ENCODE data around the gene BRWD1.
"Not testable (repeated sequence)": the region's sequence is repeated elsewhere in the genome, so short reads cannot be mapped to it uniquely, and the experiment has no call there.

The BRWD1 gene

GRCh38 chr21:39282911-39283310 is 30.5 kb downstream of the BRWD1 start:
- no peak for DNase-seq (ENCODE audit: low read depth in 2 of 2)

- DNase-seq (ENCODE audit: low read depth in 2 of 2) = no peak
Observed at GRCh38 chr21:39281853-39282252, 31.6 kb downstream of the BRWD1 start.

GRCh38 chr21:39281207-39281606 is 32.2 kb downstream of the BRWD1 start:
- DNase-seq (ENCODE audit: low read depth in 2 of 2) = no peak

- no peak for DNase-seq (ENCODE audit: low read depth in 2 of 2)
Observed at GRCh38 chr21:39269620-39270019, 43.8 kb downstream of the BRWD1 start.

GRCh38 chr21:39265603-39266002 is 47.8 kb downstream of the BRWD1 start:
- no peak for DNase-seq (ENCODE audit: low read depth in 2 of 2)

GRCh38 chr21:39263372-39263771 is 50.1 kb downstream of the BRWD1 start:
- DNase-seq (ENCODE audit: low read depth in 2 of 2) = no peak

- DNase-seq (ENCODE audit: low read depth in 2 of 2) = no peak
Observed at GRCh38 chr21:39258207-39258606, 55.2 kb downstream of the BRWD1 start.

GRCh38 chr21:39251326-39251725 is 62.1 kb downstream of the BRWD1 start:
- DNase-seq (ENCODE audit: low read depth in 2 of 2) = no peak

- no peak for DNase-seq (ENCODE audit: low read depth in 2 of 2)
Observed at GRCh38 chr21:39238275-39238674, 75.2 kb downstream of the BRWD1 start.

- no peak for DNase-seq (ENCODE audit: low read depth in 2 of 2)
Observed at GRCh38 chr21:39232861-39233291, 80.6 kb downstream of the BRWD1 start.

GRCh38 chr21:39224930-39225329 is 88.5 kb downstream of the BRWD1 start:
- DNase-seq (ENCODE audit: low read depth in 2 of 2) = no peak

- no peak for DNase-seq (ENCODE audit: low read depth in 2 of 2)
Observed at GRCh38 chr21:39221997-39222486, 91.4 kb downstream of the BRWD1 start.

GRCh38 chr21:39221282-39221996 is 92.0 kb downstream of the BRWD1 start:
- DNase-seq (ENCODE audit: low read depth in 2 of 2) = no peak

- not testable (repeated sequence) for DNase-seq (ENCODE audit: low read depth in 2 of 2)
Observed at GRCh38 chr21:39220875-39221274, 92.6 kb downstream of the BRWD1 start.

GRCh38 chr21:39220150-39220549 is 93.3 kb downstream of the BRWD1 start:
- DNase-seq (ENCODE audit: low read depth in 2 of 2) = no peak

- no peak for DNase-seq (ENCODE audit: low read depth in 2 of 2)
Observed at GRCh38 chr21:39218082-39218409, 95.4 kb downstream of the BRWD1 start.

GRCh38 chr21:39217356-39218081 is 95.9 kb downstream of the BRWD1 start:
- no peak for DNase-seq (ENCODE audit: low read depth in 2 of 2)

- no peak for DNase-seq (ENCODE audit: low read depth in 2 of 2)
Observed at GRCh38 chr21:39216290-39216689, 97.1 kb downstream of the BRWD1 start.

GRCh38 chr21:39215078-39215477 is 98.4 kb downstream of the BRWD1 start:
- no peak for DNase-seq (ENCODE audit: low read depth in 2 of 2)

GRCh38 chr21:39209334-39209688 is 104.1 kb downstream of the BRWD1 start:
- no peak for DNase-seq (ENCODE audit: low read depth in 2 of 2)

GRCh38 chr21:39208624-39209333 is 104.7 kb downstream of the BRWD1 start:
- no peak for DNase-seq (ENCODE audit: low read depth in 2 of 2)

GRCh38 chr21:39204134-39204533 is 109.3 kb downstream of the BRWD1 start:
- no peak for DNase-seq (ENCODE audit: low read depth in 2 of 2)

- no peak for DNase-seq (ENCODE audit: low read depth in 2 of 2)
Observed at GRCh38 chr21:39198800-39199199, 114.6 kb downstream of the BRWD1 start.
